ENCODE data around the gene DPEP2. TPM values are rescaled to one million over a fixed set of nuclear protein-coding genes. Genes with fewer than 3 reads are reported as not detected.

DPEP2 gene
- polyA plus RNA-seq, 1 experiment, result not detected

- Histone ChIP-seq H3K4me3 (ENCODE audit: low read depth, low read length) (no peak overlapping the region), H3K27me3 (ENCODE audit: control insufficient read depth, insufficient read depth, low read length) (no peaks in the 10 kb centered on the region), H3K9me3 (ENCODE audit: control insufficient read depth, insufficient read depth, low read length) (no peaks in the 10 kb centered on the region; the same call in 1 of the 2 replicates), H3K27ac (ENCODE audit: low read depth, low read length) (no peak overlapping the region)
- TF ChIP-seq, protein P1, sequence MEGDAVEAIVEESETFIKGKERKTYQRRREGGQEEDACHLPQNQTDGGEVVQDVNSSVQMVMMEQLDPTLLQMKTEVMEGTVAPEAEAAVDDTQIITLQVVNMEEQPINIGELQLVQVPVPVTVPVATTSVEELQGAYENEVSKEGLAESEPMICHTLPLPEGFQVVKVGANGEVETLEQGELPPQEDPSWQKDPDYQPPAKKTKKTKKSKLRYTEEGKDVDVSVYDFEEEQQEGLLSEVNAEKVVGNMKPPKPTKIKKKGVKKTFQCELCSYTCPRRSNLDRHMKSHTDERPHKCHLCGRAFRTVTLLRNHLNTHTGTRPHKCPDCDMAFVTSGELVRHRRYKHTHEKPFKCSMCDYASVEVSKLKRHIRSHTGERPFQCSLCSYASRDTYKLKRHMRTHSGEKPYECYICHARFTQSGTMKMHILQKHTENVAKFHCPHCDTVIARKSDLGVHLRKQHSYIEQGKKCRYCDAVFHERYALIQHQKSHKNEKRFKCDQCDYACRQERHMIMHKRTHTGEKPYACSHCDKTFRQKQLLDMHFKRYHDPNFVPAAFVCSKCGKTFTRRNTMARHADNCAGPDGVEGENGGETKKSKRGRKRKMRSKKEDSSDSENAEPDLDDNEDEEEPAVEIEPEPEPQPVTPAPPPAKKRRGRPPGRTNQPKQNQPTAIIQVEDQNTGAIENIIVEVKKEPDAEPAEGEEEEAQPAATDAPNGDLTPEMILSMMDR (IDR thresholded peaks at IDR 0.05; ENCODE audit: low read depth, low read length), result no peak
- DNase-seq (ENCODE audit: low read depth, low spot score), result no peak
- ChIA-PET POLR2A (no interaction called here), CTCF (no interaction called here)
Observed at GRCh38 chr16:67953641-67954375, 45.5 kb downstream of the DPEP2 start.

DNA sequence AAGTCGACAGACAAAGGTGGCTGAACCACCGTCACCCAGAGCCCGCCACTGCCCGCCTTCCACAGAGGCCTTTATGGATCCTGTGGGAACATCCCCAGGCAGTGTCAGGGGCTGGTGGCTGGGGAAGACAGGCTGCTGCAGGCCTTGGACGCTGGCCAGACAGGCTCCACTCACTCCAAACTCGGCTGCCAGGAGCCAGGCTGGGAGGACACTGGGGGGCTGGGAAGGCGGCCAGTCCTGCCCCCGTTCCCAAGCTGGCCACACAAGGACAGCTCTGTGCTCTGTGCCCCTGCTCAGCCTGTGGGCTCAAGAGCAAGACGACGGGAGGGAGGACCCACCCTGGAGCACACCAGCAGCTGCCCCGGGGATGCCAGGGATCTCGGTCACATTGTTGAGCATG lies 47.8 kb downstream of the DPEP2 start:
- no peak overlapping the region for H3K27ac ChIP-seq (ENCODE audit: low read depth, low read length)
- TF ChIP-seq, protein P1 (IDR thresholded peaks at IDR 0.05; ENCODE audit: low read depth, low read length), result no peak
- ChIA-PET CTCF (no interaction called here), POLR2A (interaction anchor here (0.6 kb wide), 1 partner anchor 1077 kb away, joined by 3 read pairs; no protein-coding TSS in a partner anchor)
- no peak overlapping the region for H3K4me3 ChIP-seq (ENCODE audit: low read depth, low read length)
- DNase-seq (ENCODE audit: low read depth, low spot score), result no peak
- no peaks in the 10 kb centered on the region; the same call in 1 of the 2 replicates for H3K9me3 ChIP-seq (ENCODE audit: control insufficient read depth, insufficient read depth, low read length)
- no peaks in the 10 kb centered on the region for H3K27me3 ChIP-seq (ENCODE audit: control insufficient read depth, insufficient read depth, low read length)

DNA sequence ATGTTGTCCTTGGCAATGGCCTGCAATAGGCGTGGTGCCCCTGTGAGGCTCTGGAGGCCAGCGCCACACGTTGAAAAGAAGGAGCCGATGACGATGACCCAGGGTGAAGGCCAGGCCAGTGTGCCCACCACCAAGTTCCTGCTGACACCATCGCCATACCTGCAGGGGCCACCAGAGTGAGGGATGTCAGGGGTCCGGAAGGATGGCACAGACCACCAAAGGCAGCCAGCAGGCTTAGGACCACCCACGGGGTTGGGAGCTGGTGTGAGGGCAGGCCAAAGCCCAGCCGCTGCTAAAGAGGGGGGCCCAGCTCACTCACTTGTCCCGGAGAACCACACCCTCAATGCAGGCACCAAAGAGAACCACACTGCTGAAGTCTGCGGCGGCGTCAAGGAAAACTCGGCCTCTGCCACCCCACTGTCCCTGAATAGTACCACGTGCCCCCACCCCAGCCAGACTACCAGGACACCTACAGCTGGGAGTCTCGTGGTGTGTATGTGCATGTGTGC lies 48.9 kb downstream of the DPEP2 start:
- TF ChIP-seq, protein P1 (IDR thresholded peaks at IDR 0.05; ENCODE audit: low read depth, low read length), result no peak
- no peak overlapping the region for H3K4me3 ChIP-seq (ENCODE audit: low read depth, low read length)
- no peak overlapping the region for H3K27ac ChIP-seq (ENCODE audit: low read depth, low read length)
- ChIA-PET POLR2A (interaction anchor here (0.5 kb wide), 1 partner anchor 12 kb away, joined by 3 read pairs; no protein-coding TSS in a partner anchor), CTCF (no interaction called here)
- DNase-seq (ENCODE audit: low read depth, low spot score), result no peak
- H3K27me3 ChIP-seq (ENCODE audit: control insufficient read depth, insufficient read depth, low read length), result no peaks in the 10 kb centered on the region
- H3K9me3 ChIP-seq (ENCODE audit: control insufficient read depth, insufficient read depth, low read length), result no peaks in the 10 kb centered on the region; the same call in 1 of the 2 replicates

GRCh38 chr16:67949645-67950044 lies 49.6 kb downstream of the DPEP2 start:
- H3K27me3 ChIP-seq (ENCODE audit: control insufficient read depth, insufficient read depth, low read length), result no peaks in the 10 kb centered on the region
- POLR2A ChIA-PET, result no interaction called here
- no peaks in the 10 kb centered on the region; the same call in 1 of the 2 replicates for H3K9me3 ChIP-seq (ENCODE audit: control insufficient read depth, insufficient read depth, low read length)
- DNase-seq (ENCODE audit: low read depth, low spot score), result no peak
- CTCF ChIA-PET, result interaction anchor here (0.7 kb wide), 1 partner anchor 925 kb away, joined by 3 read pairs; no protein-coding TSS in a partner anchor
- H3K27ac ChIP-seq (ENCODE audit: low read depth, low read length), result no peak overlapping the region
- TF ChIP-seq, protein P1 (IDR thresholded peaks at IDR 0.05; ENCODE audit: low read depth, low read length), result no peak
- H3K4me3 ChIP-seq (ENCODE audit: low read depth, low read length), result no peak overlapping the region

DNA sequence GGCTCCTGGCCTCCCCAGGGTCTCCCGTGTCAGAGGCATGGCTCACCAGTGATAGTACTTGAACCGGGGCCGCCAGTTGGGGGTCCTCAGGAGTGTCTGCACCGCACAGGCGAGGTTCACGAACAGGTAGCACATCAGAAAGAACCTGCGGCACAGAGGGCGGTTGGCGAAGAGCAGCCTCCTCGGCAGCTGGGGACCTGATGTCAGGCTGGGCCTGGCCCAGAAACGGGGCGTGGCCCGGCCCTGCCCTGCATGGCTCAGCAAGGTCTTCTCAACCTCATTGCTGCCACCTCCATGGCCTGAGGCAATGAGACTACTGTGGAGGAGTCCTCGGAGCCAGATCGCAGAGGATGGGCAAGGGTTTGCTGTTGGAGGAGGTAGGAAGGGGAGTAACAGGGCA lies 51.3 kb downstream of the DPEP2 start:
- H3K4me3 ChIP-seq (ENCODE audit: low read depth, low read length), result no peak overlapping the region
- DNase-seq (ENCODE audit: low read depth, low spot score), result no peak
- TF ChIP-seq, protein P1 (IDR thresholded peaks at IDR 0.05; ENCODE audit: low read depth, low read length), result no peak
- ChIA-PET CTCF (no interaction called here), POLR2A (no interaction called here)
- H3K9me3 ChIP-seq (ENCODE audit: control insufficient read depth, insufficient read depth, low read length), result no peaks in the 10 kb centered on the region; the same call in 1 of the 2 replicates
- H3K27me3 ChIP-seq (ENCODE audit: control insufficient read depth, insufficient read depth, low read length), result no peaks in the 10 kb centered on the region
- no peak overlapping the region for H3K27ac ChIP-seq (ENCODE audit: low read depth, low read length)
